Effector CD8-positive, alpha-beta T cell (primary cell): ENCODE data around the gene MFSD6.
"Not testable (repeated sequence)": the region's sequence is repeated elsewhere in the genome, so short reads cannot be mapped to it uniquely, and the experiment has no call there.

Experiments used
- DNase-seq: peaks from one replicate; lab custom pipeline; 2025; lab: John Stamatoyannopoulos, UW

Gene MFSD6

GRCh38 chr2:190405070-190405469 lies 3.1 kb upstream of the MFSD6 start:
- DNase-seq = no peak

GRCh38 chr2:190405995-190406394 lies 2.2 kb upstream of the MFSD6 start:
- no peak for DNase-seq

- no peak for DNase-seq
Observed at GRCh38 chr2:190406805-190407204, 1.4 kb upstream of the MFSD6 start.

- peak; percentile 55 for DNase-seq
Observed at GRCh38 chr2:190407246-190407661, 901 bp upstream of the MFSD6 start.

- peak; percentile 69 for DNase-seq
Observed at GRCh38 chr2:190408538-190409271, 550 bp downstream of the MFSD6 start.

- DNase-seq = no peak
Observed at GRCh38 chr2:190409616-190410015, 1.5 kb downstream of the MFSD6 start.

- DNase-seq = no peak
Observed at GRCh38 chr2:190410166-190410565, 2.0 kb downstream of the MFSD6 start.

GRCh38 chr2:190412966-190413365 lies 4.8 kb downstream of the MFSD6 start:
- no peak for DNase-seq

- no peak for DNase-seq
Observed at GRCh38 chr2:190413421-190413820, 5.3 kb downstream of the MFSD6 start.

GRCh38 chr2:190415251-190415650 lies 7.1 kb downstream of the MFSD6 start:
- no peak for DNase-seq

- DNase-seq = no peak
Observed at GRCh38 chr2:190415794-190416775, 7.9 kb downstream of the MFSD6 start.

- DNase-seq = no peak
Observed at GRCh38 chr2:190417045-190417842, 9.1 kb downstream of the MFSD6 start.

- DNase-seq = no peak
Observed at GRCh38 chr2:190418727-190419126, 10.6 kb downstream of the MFSD6 start.

- DNase-seq = no peak
Observed at GRCh38 chr2:190420801-190421200, 12.6 kb downstream of the MFSD6 start.

- DNase-seq = no peak
Observed at GRCh38 chr2:190425221-190425866, 17.2 kb downstream of the MFSD6 start.

GRCh38 chr2:190425883-190426658 lies 17.9 kb downstream of the MFSD6 start:
- DNase-seq = no peak

- DNase-seq = not testable (repeated sequence)
Observed at GRCh38 chr2:190430866-190431265, 22.7 kb downstream of the MFSD6 start.

- no peak for DNase-seq
Observed at GRCh38 chr2:190431907-190432306, 23.8 kb downstream of the MFSD6 start.

GRCh38 chr2:190432567-190433231 lies 24.5 kb downstream of the MFSD6 start:
- no peak for DNase-seq

- DNase-seq = no peak
Observed at GRCh38 chr2:190435031-190435670, 27.0 kb downstream of the MFSD6 start.
